Measurements from ENCODE around the gene TRMT13. TPM values are rescaled to one million over a fixed set of nuclear protein-coding genes. Genes with fewer than 3 reads are reported as not detected.

The TRMT13 gene
- total and polyA plus RNA-seq, 2 donors (not counting 3 experiments of a cell fraction or from before 2014, with no cell fraction given): 2.9 to 14.1 TPM

- FAIRE-seq (peak; percentile 73), DNase-seq (ENCODE audit: low read depth, low spot score) (peak; percentile 72)
- intact Hi-C loops (cut with micrococcal nuclease) (no loop called here), dilution Hi-C loops (cut with MboI; ENCODE audit: extremely low pct_ligation_motif_present, low sequenced_read_pairs) (no loop called here)
- H2AFZ ChIP-seq (ENCODE audit: low read depth, low read length): peak overlapping the region; percentile 2
- H3K27me3 ChIP-seq (ENCODE audit: control insufficient read depth in 2 of 2, insufficient read depth in 2 of 2, low read length in 2 of 2): no peaks in the 10 kb centered on the region
- H3K36me3 ChIP-seq (ENCODE audit: control insufficient read depth in 2 of 2, extremely low read depth in 1 of 2, insufficient read depth in 2 of 2, low read length in 2 of 2): no peaks in the 10 kb centered on the region
- H3K9me3 ChIP-seq (replicated peaks; ENCODE audit: control insufficient read depth, insufficient read depth, low read length): no peaks in the 10 kb centered on the region
- H3K27ac ChIP-seq (ENCODE audit: insufficient read depth, low read depth, low read length): peak overlapping the region; percentile 10
- H3K4me1 ChIP-seq (ENCODE audit: control insufficient read depth, extremely low read depth, insufficient read depth, low read length): peaks cover 3% of the 10 kb centered on the region
- CTCF ChIA-PET: no interaction called here
- no peak for TF ChIP-seq POLR2A (IDR thresholded peaks at IDR 0.05; ENCODE audit: low read depth, low read length)
- TF ChIP-seq FOS (IDR thresholded peaks at IDR 0.05; ENCODE audit: borderline replicate concordance, insufficient read depth, low read length): no peak
- no peak for TF ChIP-seq MYC (IDR thresholded peaks at IDR 0.05; ENCODE audit: low read depth, low read length)
- TF ChIP-seq JUN (IDR thresholded peaks at IDR 0.05; ENCODE audit: borderline replicate concordance, insufficient read depth, insufficient read length, low read depth): no peak
- TF ChIP-seq POLR2AphosphoS5 (IDR thresholded peaks at IDR 0.05; ENCODE audit: insufficient read depth, low read depth, low read length): no peak
- no peak for TF ChIP-seq MAX (IDR thresholded peaks at IDR 0.05; ENCODE audit: insufficient read depth, insufficient read length)
- TF ChIP-seq CTCF (IDR thresholded peaks at IDR 0.05; ENCODE audit: extremely low read depth in 1 of 2, insufficient read depth in 1 of 2, low read depth in 1 of 2, low read length in 2 of 2): no peak
- no peak for TF ChIP-seq EZH2 (IDR thresholded peaks at IDR 0.05; ENCODE audit: borderline replicate concordance, low read depth, low read length, severe bottlenecking)
- TF ChIP-seq GATA2 (IDR thresholded peaks at IDR 0.05; ENCODE audit: insufficient read depth, insufficient read length, low read depth, low read length): no peak
- H3K4me2 ChIP-seq (ENCODE audit: insufficient read depth, low read length): no peak overlapping the region
- BruUV-seq (replicated peaks): no TSS peak
- no peak overlapping the region for H3K9ac ChIP-seq (replicated peaks; ENCODE audit: extremely low read depth, insufficient read depth, low read length)
- H3K9me1 ChIP-seq (replicated peaks; ENCODE audit: control insufficient read depth, extremely low read depth, insufficient read depth, low read length): no peaks in the 10 kb centered on the region
- no peaks in the 10 kb centered on the region for H4K20me1 ChIP-seq (replicated peaks; ENCODE audit: control insufficient read depth, extremely low read depth, insufficient read depth, low read length)
- no peak overlapping the region for H3K4me3 ChIP-seq (replicated peaks in 1 of 3; ENCODE audit: insufficient read depth in 1 of 3, low read depth in 1 of 3, low read length in 3 of 3)
- POLR2A ChIA-PET: no interaction called here
- no peaks in the 10 kb centered on the region for H3K79me2 ChIP-seq (ENCODE audit: control insufficient read depth, insufficient read depth, low read length)
These were observed 42.5 kb upstream of the TRMT13 start for GRCh38 chr1:100090471-100090870.
